GM06990 (cell line): ENCODE measurements around the gene SSH2.
A peak's percentile ranks its signal among the peaks of the same experiment; 100 is the strongest.

Experiments
- DNase-seq: peaks from one replicate; pipeline ENCODE4 v3.0.0-alpha.2; 2011; ENCODE audit not compliant: insufficient read length; ENCODE audit errors: extremely low read depth
- H3K27me3 ChIP-seq: replicated peaks from 2 replicates; pipeline ENCODE4 v1.6.0; 2011; ENCODE audit warnings: low read length; ENCODE audit not compliant: control insufficient read depth, insufficient read depth
- H3K36me3 ChIP-seq: 2 replicates; pipeline ENCODE4 v1.5.1; 2011; ENCODE audit warnings: low read length; ENCODE audit not compliant: control insufficient read depth, insufficient read depth
- H3K4me3 ChIP-seq: replicated peaks from 2 replicates; pipeline ENCODE4 v1.5.1; 2011; ENCODE audit warnings: low read depth, mild to moderate bottlenecking, control low read depth, low read length
- CTCF ChIP-seq: IDR thresholded peaks from 2 replicates; pipeline ENCODE4 v1.5.1; 2011; ENCODE audit warnings: low read length, control low read depth, mild to moderate bottlenecking, inconsistent platforms; ENCODE audit not compliant: insufficient read depth, poor library complexity, severe bottlenecking

Gene SSH2

DNA sequence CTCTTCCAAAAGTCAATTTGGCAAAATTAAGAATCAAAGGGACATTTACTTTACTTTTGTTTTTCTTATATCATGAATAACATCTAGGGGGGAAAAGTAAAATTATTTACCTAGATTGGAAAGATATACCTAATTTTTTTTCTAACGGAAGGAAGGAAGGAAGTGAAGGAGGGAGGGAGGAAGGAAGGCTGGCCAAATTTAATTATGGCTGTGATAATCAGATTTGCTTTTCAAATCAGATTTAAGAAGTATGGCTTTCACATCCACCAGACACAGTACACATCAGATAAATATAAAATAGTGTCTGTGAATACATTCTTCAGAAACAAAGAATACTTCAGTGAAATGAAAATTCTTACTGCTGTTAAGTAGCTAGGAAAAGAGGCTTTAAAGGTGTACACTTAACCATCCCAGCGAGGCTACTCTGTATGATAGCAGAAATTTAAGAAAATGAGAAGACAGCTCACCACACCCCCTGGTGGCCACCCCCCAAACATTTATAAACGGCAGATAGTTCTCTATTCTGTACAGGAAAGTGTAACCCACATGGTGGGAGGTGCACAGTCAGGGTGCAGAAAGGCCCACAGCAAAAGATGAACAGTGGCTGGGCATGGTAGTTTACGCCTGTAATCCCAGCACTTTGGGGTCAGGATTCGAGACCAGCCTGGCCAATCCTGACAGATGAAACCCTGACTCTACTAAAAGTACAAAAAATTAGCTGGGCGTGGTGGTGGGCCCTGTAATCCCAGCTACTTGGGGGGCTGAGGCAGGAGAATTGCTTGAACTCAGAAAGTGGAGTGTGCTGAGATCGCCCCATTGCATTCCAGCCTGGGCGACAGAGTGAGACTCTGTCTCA lies 150.8 kb downstream of the SSH2 start:
- Histone ChIP-seq H3K4me3 (no peak overlapping the region), H3K27me3 (no peaks in the 10 kb centered on the region), H3K36me3 (no peaks in the 10 kb centered on the region)
- peak; percentile 70 for TF ChIP-seq CTCF
- peak; percentile 35 for DNase-seq

DNA sequence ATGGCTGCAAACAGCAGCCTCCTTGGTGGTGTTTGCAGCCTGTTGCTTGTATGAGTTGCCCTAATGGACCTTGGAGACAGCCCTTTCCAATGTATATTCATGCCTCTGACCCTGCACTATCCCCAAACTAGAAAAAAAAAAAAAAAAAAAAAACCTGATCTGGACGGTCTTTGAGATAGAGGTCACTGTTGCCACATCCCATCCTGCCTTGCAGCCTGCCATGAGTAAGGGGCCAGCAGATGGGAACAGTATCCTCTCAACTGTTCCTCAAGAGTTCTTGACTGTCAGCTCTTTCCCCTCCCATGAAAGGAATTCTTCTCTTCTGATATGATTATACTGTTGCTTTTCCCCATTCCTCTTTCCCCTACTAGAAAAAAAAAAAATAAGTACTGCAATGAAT lies 152.4 kb downstream of the SSH2 start:
- no peak for TF ChIP-seq CTCF

GRCh38 chr17:29776026-29776425 lies 154.0 kb downstream of the SSH2 start:
- H3K27me3 ChIP-seq: no peaks in the 10 kb centered on the region
- no peaks in the 10 kb centered on the region for H3K36me3 ChIP-seq
- no peak overlapping the region for H3K4me3 ChIP-seq
- TF ChIP-seq CTCF: no peak
- DNase-seq: no peak

More for the DNA sequence above, 152.4 kb downstream of the SSH2 start:
- DNase-seq: no peak
- Histone ChIP-seq H3K36me3 (no peaks in the 10 kb centered on the region), H3K27me3 (no peaks in the 10 kb centered on the region), H3K4me3 (no peak overlapping the region)

DNA sequence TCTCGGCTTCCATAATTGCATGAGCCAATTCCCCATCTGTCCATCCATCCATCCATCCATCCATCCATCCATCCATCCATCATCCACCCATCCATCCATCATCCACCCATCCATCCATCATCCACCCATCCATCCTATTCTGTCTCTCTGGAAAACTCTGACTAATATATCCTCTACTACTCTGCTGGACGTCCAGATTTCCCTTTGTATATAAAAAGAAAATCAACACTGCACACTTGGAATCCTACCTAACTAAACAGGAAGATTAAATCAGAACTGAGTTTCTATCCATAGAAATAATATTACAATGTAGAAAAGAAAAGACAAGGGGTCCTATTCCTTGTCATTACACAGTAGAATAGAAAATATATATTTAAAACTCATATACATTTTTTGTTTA lies 157.0 kb downstream of the SSH2 start:
- no peak for DNase-seq
- no peak for TF ChIP-seq CTCF
- Histone ChIP-seq H3K36me3 (no peaks in the 10 kb centered on the region), H3K4me3 (no peak overlapping the region), H3K27me3 (no peaks in the 10 kb centered on the region)

DNA sequence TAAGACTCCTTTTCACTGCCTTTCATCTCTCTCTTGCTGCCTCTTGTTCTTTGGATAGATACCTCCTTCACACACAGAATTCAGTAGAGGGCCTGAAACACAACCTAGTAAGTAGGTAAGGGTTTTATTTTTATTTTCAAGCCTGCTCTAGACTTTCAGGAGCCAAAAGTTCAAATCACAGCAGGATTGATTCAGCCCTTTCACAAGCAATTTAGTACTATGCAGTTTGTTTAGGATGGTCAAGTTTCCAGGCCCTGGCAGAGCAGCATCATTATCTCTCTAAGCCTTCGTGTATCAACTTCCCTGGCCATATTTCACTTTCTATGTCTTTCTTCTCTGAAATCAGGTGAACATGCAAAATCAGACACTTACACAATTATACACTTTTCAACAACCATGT lies 158.5 kb downstream of the SSH2 start:
- no peak for TF ChIP-seq CTCF
- Histone ChIP-seq H3K27me3 (no peaks in the 10 kb centered on the region), H3K4me3 (no peak overlapping the region), H3K36me3 (no peaks in the 10 kb centered on the region)
- DNase-seq: no peak

GRCh38 chr17:29769225-29769624 lies 160.8 kb downstream of the SSH2 start:
- Histone ChIP-seq H3K36me3 (no peaks in the 10 kb centered on the region), H3K4me3 (no peak overlapping the region), H3K27me3 (no peaks in the 10 kb centered on the region)
- TF ChIP-seq CTCF: no peak
- no peak for DNase-seq
